Calu3 (cell line): ENCODE measurements around the gene NPR3. TPM values are rescaled to one million over a fixed set of nuclear protein-coding genes. Genes with fewer than 3 reads are reported as not detected.

ENCODE experiments used
- BruUV-seq: library from RNA; stranded (reverse); fragments of 400-500 nt; replicated peaks from 2 replicates; lab custom pipeline; 2021; lab: Mats Ljungman, UMichigan
- CTCF ChIA-PET: fragments of 300-600 bp; sonication (Branson Sonifier 250); formaldehyde crosslinking; loops from one replicate; lab custom pipeline; 2022; ENCODE audit warnings: antibody characterized with exemption; lab: Charles Lee
- DNase-seq: peaks from one replicate; pipeline ENCODE4 v3.0.0; 2022
- H3K27ac Mint-ChIP-seq: one replicate; pipeline ENCODE4 v1.8.0; 2022; ENCODE audit warnings: mixed read lengths; ENCODE audit not compliant: unreplicated experiment
- H3K27me3 Mint-ChIP-seq: one replicate; pipeline ENCODE4 v1.8.0; 2022; ENCODE audit warnings: mixed read lengths; ENCODE audit not compliant: unreplicated experiment
- H3K36me3 Mint-ChIP-seq: one replicate; pipeline ENCODE4 v1.8.0; 2022; ENCODE audit warnings: mild to moderate bottlenecking, moderate library complexity, mixed read lengths; ENCODE audit not compliant: insufficient read depth, unreplicated experiment
- H3K4me1 Mint-ChIP-seq: one replicate; pipeline ENCODE4 v1.8.0; 2022; ENCODE audit warnings: mild to moderate bottlenecking, low read depth, mixed read lengths; ENCODE audit not compliant: unreplicated experiment
- H3K4me3 Mint-ChIP-seq: one replicate; pipeline ENCODE4 v1.8.0; 2022; ENCODE audit warnings: mild to moderate bottlenecking, low read depth, moderate library complexity, mixed read lengths; ENCODE audit not compliant: unreplicated experiment
- H3K9me3 Mint-ChIP-seq: one replicate; pipeline ENCODE4 v1.8.0; 2022; ENCODE audit warnings: low read depth, mixed read lengths; ENCODE audit not compliant: unreplicated experiment
- CTCF ChIP-seq: fragments of 200-600 bp; IDR thresholded peaks from one replicate; pipeline ENCODE4 v1.8.0; 2022; ENCODE audit warnings: antibody characterized with exemption; ENCODE audit not compliant: unreplicated experiment
- intact Hi-C: fragments of 100-400 bp; cut with micrococcal nuclease; formaldehyde crosslinking; loops from one replicate; pipeline ENCODE4 v1.10.0; 2022; ENCODE audit not compliant: unreplicated experiment
- total RNA-seq: library from RNA; stranded (reverse); gene quantifications from 2 replicates; pipeline ENCODE4 v1.2.3, GENCODE V29; 2022

The NPR3 gene
- total RNA-seq, 1 experiment from 2014 or later, result 0.19 TPM

GRCh38 chr5:32833663-32834062 lies 122.5 kb downstream of the NPR3 start:
- no peak overlapping the region for H3K4me3 Mint-ChIP-seq
- H3K27me3 Mint-ChIP-seq, result peaks cover 30% of the 10 kb centered on the region
- H3K4me1 Mint-ChIP-seq, result no peaks in the 10 kb centered on the region
- intact Hi-C loops, result no loop called here
- BruUV-seq, result no TSS peak
- no peaks in the 10 kb centered on the region for H3K36me3 Mint-ChIP-seq
- CTCF ChIA-PET, result no interaction called here
- peaks cover 2% of the 10 kb centered on the region for H3K9me3 Mint-ChIP-seq
- DNase-seq, result no peak
- no peak for TF ChIP-seq CTCF
- no peak overlapping the region for H3K27ac Mint-ChIP-seq

- BruUV-seq, result no TSS peak
- no peak for TF ChIP-seq CTCF
- no peaks in the 10 kb centered on the region for H3K4me1 Mint-ChIP-seq
- no peak overlapping the region for H3K4me3 Mint-ChIP-seq
- intact Hi-C loops, result no loop called here
- no peak overlapping the region for H3K27ac Mint-ChIP-seq
- H3K9me3 Mint-ChIP-seq, result peaks cover 2% of the 10 kb centered on the region
- CTCF ChIA-PET, result no interaction called here
- no peaks in the 10 kb centered on the region for H3K36me3 Mint-ChIP-seq
- H3K27me3 Mint-ChIP-seq, result peaks cover 24% of the 10 kb centered on the region
- no peak for DNase-seq
These were observed 123.1 kb downstream of the NPR3 start for GRCh38 chr5:32834251-32834650.

GRCh38 chr5:32836176-32836575 lies 125.1 kb downstream of the NPR3 start:
- BruUV-seq, result no TSS peak
- H3K27ac Mint-ChIP-seq, result no peak overlapping the region
- H3K4me3 Mint-ChIP-seq, result no peak overlapping the region
- TF ChIP-seq CTCF, result no peak
- intact Hi-C loops, result no loop called here
- CTCF ChIA-PET, result no interaction called here
- peaks cover 2% of the 10 kb centered on the region for H3K9me3 Mint-ChIP-seq
- no peak for DNase-seq
- peaks cover 5% of the 10 kb centered on the region for H3K27me3 Mint-ChIP-seq
- no peaks in the 10 kb centered on the region for H3K4me1 Mint-ChIP-seq
- no peaks in the 10 kb centered on the region for H3K36me3 Mint-ChIP-seq

GRCh38 chr5:32837211-32837610 lies 126.1 kb downstream of the NPR3 start:
- no peaks in the 10 kb centered on the region for H3K27me3 Mint-ChIP-seq
- no peak overlapping the region for H3K4me3 Mint-ChIP-seq
- H3K36me3 Mint-ChIP-seq, result no peaks in the 10 kb centered on the region
- no peaks in the 10 kb centered on the region for H3K4me1 Mint-ChIP-seq
- no peak for DNase-seq
- no peak for TF ChIP-seq CTCF
- no peak overlapping the region for H3K27ac Mint-ChIP-seq
- no TSS peak for BruUV-seq
- CTCF ChIA-PET, result no interaction called here
- intact Hi-C loops, result no loop called here
- H3K9me3 Mint-ChIP-seq, result peaks cover 2% of the 10 kb centered on the region
